ENCODE data around the gene TLX3. TPM values are rescaled to one million over a fixed set of nuclear protein-coding genes. Genes with fewer than 3 reads are reported as not detected.
"Not testable (repeated sequence)": the region's sequence is repeated elsewhere in the genome, so short reads cannot be mapped to it uniquely, and the experiment has no call there.

Gene TLX3
- total RNA-seq, 2 donors from 2014 or later: not detected

DNA sequence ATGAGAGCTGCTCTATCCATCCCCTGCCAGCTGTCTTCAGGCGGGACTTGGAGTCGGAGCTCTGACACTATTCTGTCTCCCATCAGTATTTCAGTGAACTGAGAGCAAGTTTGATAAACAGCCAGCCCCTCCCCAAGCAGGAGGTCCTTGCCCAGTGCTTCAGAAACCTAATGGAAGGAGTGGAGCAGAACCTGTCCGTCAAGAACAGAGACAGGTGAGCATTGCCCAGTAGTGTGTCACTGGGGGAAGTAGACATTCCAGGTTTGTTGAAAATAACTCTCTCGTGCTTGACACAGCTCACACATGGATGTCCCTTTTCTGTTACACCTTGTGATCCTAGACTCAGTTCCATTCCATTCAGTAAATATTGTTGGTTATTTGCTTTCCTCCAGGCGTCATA is 13.2 kb upstream of the TLX3 start:
- DNase-seq (ENCODE audit: low spot score in 2 of 2) (no peak), ATAC-seq (no peak)
- no peaks in the 10 kb centered on the region for H3K36me3 Mint-ChIP-seq
- H3K9me3 Mint-ChIP-seq: no peaks in the 10 kb centered on the region
- no peak overlapping the region for H3K27ac Mint-ChIP-seq

DNA sequence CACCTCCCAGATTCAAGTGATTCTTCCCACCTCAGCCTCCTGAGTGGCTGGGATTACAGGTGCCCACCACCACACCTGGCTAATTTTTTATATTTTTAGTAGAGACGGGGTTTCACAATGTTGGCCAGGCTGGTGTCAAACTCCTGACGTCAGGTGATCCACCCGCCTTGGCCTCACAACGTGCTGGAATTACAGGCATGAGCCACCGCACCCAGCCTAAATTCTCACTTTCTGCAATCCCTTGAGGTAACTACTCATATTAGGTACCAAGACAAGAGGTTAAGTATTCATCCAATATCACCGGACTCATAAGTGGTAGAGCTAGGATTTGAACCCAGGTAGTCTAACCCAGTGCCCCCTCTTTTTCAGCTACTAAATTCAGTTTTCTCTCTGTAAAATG is 11.1 kb upstream of the TLX3 start:
- not testable (repeated sequence) for ATAC-seq; H3K9me3 Mint-ChIP-seq; H3K36me3 Mint-ChIP-seq; H3K27ac Mint-ChIP-seq; DNase-seq (ENCODE audit: low spot score in 2 of 2)

DNA sequence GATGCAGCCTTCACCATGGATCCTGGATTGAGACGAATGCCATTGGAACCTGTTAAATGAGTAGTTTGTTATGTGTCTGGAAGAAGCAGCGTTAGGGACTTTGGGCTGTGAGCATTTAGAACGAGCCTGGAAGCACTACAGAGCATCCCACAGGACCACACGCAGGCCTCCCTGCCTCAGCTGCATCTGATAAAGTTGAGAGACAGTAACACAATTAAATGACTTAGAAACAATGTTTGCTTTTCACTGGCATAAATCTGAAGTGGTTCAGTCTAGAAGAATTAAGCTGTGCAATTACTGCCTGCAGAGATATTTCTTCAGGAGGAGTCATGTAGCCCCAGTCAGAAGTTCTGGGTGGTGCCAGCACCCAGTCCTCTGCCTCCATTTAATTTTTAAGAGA is 9.8 kb upstream of the TLX3 start:
- H3K36me3 Mint-ChIP-seq: no peaks in the 10 kb centered on the region
- H3K9me3 Mint-ChIP-seq: no peaks in the 10 kb centered on the region
- no peak for ATAC-seq
- no peak for DNase-seq (ENCODE audit: low spot score in 2 of 2)
- H3K27ac Mint-ChIP-seq: no peak overlapping the region

- H3K36me3 Mint-ChIP-seq: no peaks in the 10 kb centered on the region
- ATAC-seq (no peak), DNase-seq (ENCODE audit: low spot score in 2 of 2) (no peak)
- no peak overlapping the region for H3K27ac Mint-ChIP-seq
- no peaks in the 10 kb centered on the region for H3K9me3 Mint-ChIP-seq
Measured at GRCh38 chr5:171299851-171300250, 9.2 kb upstream of the TLX3 start.

GRCh38 chr5:171300358-171300757 is 8.7 kb upstream of the TLX3 start:
- ATAC-seq (no peak), DNase-seq (ENCODE audit: low spot score in 2 of 2) (no peak)
- Mint-ChIP-seq H3K36me3 (no peaks in the 10 kb centered on the region), H3K27ac (no peak overlapping the region), H3K9me3 (no peaks in the 10 kb centered on the region)

GRCh38 chr5:171306166-171306565 is 2.9 kb upstream of the TLX3 start:
- DNase-seq (ENCODE audit: low spot score in 2 of 2): no peak
- no peak overlapping the region for H3K27ac Mint-ChIP-seq
- no peaks in the 10 kb centered on the region for H3K36me3 Mint-ChIP-seq
- ATAC-seq: no peak
- H3K9me3 Mint-ChIP-seq: no peaks in the 10 kb centered on the region

- Mint-ChIP-seq H3K27ac (no peak overlapping the region), H3K9me3 (no peaks in the 10 kb centered on the region), H3K36me3 (no peaks in the 10 kb centered on the region)
- DNase-seq (ENCODE audit: low spot score in 2 of 2) (no peak), ATAC-seq (no peak)
Measured at GRCh38 chr5:171306781-171307591, 2.1 kb upstream of the TLX3 start.

DNA sequence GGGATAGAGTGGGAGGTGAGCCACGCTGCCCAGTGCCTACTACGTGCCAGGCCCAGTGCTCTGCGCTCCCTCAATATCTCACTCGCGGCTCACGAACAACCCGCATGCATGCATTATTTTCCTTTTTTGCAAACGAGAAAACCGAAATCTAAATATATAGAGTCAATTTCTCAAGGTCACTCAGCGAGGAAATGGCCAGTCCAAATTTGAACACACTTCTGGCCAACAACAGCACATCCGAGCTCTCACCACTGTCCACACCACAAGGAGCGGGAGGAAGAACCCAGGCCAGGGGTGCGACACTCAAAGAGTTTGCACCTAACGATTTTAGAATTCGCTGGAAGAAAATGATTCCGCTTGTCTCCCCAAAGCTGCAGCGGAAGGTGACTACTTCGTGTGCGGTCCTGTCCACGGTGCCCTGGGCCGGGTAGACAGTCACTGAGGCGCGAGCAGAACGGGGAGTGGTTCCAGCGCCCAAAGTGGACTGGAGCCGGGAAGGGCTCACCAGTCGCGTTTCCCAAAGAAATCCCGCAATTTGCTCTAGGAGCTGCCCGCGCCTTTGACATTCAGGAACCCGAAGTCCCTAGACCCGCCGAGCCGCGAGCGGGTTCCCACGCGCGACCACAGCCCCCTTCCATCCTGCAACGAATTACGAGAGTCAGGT is 1.1 kb upstream of the TLX3 start:
- Mint-ChIP-seq H3K27ac (peak overlapping the region in 1 of 2 donors; percentile 75), H3K36me3 (peaks cover 0 to 4% of the 10 kb centered on the region in 2 donors), H3K9me3 (no peaks in the 10 kb centered on the region)
- ATAC-seq (no peak), DNase-seq (ENCODE audit: low spot score in 2 of 2) (no peak)

DNA sequence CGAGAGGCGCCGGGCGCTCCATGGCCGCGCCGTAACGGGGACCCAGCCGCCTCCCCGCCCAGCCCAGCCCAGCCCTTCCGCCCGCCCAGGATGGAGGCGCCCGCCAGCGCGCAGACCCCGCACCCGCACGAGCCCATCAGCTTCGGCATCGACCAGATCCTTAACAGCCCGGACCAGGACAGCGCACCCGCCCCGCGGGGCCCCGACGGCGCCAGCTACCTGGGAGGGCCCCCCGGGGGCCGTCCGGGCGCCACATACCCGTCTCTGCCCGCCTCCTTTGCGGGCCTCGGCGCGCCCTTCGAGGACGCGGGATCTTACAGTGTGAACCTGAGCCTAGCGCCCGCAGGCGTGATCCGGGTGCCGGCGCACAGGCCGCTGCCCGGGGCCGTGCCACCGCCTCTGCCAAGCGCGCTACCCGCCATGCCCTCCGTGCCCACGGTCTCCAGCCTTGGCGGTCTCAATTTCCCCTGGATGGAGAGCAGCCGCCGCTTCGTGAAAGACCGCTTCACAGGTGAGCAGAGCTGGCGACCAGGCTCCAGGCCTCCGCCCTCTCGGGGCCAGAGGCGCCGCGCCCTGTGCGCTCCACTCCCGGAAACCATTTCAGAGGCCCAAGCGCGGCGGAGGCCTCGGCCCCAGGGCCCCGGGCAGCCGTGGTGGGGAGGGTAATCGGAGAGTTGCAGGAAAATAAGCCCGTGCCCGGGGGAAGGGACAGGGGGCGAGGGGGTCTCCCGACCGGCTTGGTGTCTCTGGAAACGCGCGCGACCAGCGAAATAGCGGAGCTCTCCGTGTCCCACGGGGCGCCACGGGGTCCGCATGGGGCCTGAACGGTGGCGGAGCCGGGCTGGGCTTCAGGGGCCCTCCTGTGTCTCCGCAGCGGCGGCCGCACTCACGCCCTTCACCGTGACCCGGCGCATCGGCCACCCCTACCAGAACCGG is 496 bp downstream of the TLX3 start:
- Mint-ChIP-seq H3K27ac (no peak overlapping the region), H3K36me3 (peaks cover 0 to 6% of the 10 kb centered on the region in 2 donors), H3K9me3 (no peaks in the 10 kb centered on the region)
- ATAC-seq (no peak), DNase-seq (ENCODE audit: low spot score in 2 of 2) (no peak)

GRCh38 chr5:171310212-171310818 is 1.3 kb downstream of the TLX3 start:
- H3K36me3 Mint-ChIP-seq: peaks cover 0 to 6% of the 10 kb centered on the region in 2 donors
- no peak for DNase-seq (ENCODE audit: low spot score in 2 of 2)
- peak in 1 of 2 donors; percentile 16 for ATAC-seq
- H3K9me3 Mint-ChIP-seq: no peaks in the 10 kb centered on the region
- H3K27ac Mint-ChIP-seq: peak overlapping the region in 1 of 2 donors; percentile 30

GRCh38 chr5:171310819-171311321 is 1.8 kb downstream of the TLX3 start:
- ATAC-seq: no peak
- Mint-ChIP-seq H3K36me3 (peaks cover 0 to 6% of the 10 kb centered on the region in 2 donors), H3K9me3 (no peaks in the 10 kb centered on the region), H3K27ac (no peak overlapping the region)
- no peak for DNase-seq (ENCODE audit: low spot score in 2 of 2)

DNA sequence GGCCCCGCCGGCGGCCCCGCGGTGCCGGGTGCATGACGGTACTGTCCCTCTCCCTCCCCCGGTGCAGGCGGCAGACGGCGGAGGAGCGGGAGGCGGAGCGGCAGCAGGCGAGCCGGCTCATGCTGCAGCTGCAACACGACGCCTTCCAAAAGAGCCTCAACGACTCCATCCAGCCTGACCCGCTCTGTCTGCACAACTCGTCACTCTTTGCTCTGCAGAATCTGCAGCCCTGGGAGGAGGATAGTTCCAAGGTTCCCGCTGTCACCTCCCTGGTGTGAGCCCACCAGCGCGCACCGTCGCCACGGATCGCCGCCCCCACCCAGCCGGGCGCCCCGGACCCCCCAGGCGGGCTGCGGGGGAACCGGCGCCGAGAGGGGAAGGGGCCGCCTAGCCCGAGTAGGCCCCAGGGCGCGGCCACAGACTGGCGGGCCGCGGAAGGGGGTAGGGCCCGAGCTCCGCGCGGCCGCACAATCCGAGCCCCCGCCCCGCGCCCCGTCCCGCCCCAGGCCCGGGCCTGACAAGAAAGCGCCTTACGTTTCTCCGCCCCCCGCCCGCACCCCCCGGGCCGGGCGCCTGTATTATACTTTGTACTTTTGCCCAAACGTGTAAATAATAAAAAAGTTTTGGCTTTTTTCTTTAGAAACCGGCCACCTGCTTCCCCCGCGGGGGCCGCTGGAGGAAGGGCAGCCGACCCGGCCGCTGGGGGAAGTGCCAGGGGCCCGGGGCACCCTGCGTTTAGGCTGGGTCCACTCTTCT is 2.5 kb downstream of the TLX3 start:
- DNase-seq (ENCODE audit: low spot score in 2 of 2): no peak
- Mint-ChIP-seq H3K27ac (no peak overlapping the region), H3K9me3 (no peaks in the 10 kb centered on the region), H3K36me3 (peaks cover 0 to 6% of the 10 kb centered on the region in 2 donors)
- peak in 1 of 2 donors; percentile 41 for ATAC-seq

DNA sequence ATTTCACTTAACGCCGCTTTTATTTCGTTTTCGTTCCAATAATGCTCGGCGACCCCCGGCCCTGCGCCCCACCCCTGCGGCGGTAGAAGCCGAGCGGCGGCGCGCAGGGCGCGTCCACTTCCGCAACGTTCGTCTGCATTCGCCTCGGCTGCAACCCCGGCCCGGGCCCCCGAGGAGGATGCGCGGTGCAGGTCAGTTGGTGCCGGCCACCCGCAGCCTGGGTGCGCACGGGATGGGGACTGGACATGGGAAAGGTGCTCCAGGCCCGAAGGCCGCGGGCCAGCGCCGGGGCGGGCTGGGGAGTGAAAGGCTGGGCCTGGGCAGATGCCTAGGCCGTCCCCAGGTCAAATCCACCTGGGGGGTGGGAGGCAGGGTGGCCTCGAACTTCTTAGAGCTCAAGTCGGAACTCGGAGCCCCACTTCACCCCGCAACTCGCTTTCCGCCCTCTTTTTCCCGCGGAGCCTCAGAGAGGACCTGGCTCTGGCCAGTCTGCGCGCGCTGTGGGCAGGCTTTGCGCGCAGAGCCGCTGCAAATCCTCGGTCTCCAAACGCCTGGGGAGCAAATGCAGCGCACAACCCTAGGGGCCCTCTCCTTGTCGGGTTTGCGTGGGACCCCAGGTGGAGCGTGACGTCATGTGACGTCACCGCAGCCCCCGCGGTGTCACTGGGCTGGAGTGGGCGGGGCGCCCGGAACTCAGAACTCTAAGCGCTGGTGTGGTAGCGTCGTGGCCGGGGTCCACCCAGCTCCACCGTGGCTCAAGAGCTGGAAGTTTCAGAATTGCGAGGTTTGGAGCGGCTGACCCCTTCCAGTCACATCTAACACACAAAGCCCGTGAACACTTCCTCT is 3.3 kb downstream of the TLX3 start:
- Mint-ChIP-seq H3K9me3 (no peaks in the 10 kb centered on the region), H3K36me3 (peaks cover 0 to 6% of the 10 kb centered on the region in 2 donors), H3K27ac (no peak overlapping the region)
- no peak for ATAC-seq
- DNase-seq (ENCODE audit: low spot score in 2 of 2): no peak

GRCh38 chr5:171313481-171314206 is 4.6 kb downstream of the TLX3 start:
- H3K27ac Mint-ChIP-seq: peak overlapping the region in 1 of 2 donors; percentile 65
- ATAC-seq (no peak), DNase-seq (ENCODE audit: low spot score in 2 of 2) (no peak)
- peaks cover 0 to 6% of the 10 kb centered on the region in 2 donors for H3K36me3 Mint-ChIP-seq
- no peaks in the 10 kb centered on the region for H3K9me3 Mint-ChIP-seq
